KOPT-K1 (cell line): ENCODE results near the gene ADPRM.

Experiments
- H3K27ac ChIP-seq: fragments of 200-600 bp; sonication (generic); 2 replicates; pipeline ENCODE4 v1.5.1; 2016; ENCODE audit warnings: antibody characterized with exemption, mild to moderate bottlenecking, low read depth, low read length; ENCODE audit not compliant: poor library complexity, severe bottlenecking
- H3K36me3 ChIP-seq: fragments of 200-600 bp; sonication (generic); 2 replicates; pipeline ENCODE4 v1.5.1; 2017; ENCODE audit warnings: antibody characterized with exemption, mild to moderate bottlenecking, low read length, moderate library complexity; ENCODE audit not compliant: insufficient read depth
- H3K9me3 ChIP-seq: fragments of 200-600 bp; sonication (generic); 2 replicates; pipeline ENCODE4 v1.5.1; 2017; ENCODE audit warnings: antibody characterized with exemption, low read length, mild to moderate bottlenecking; ENCODE audit not compliant: insufficient read depth, poor library complexity, severe bottlenecking

The ADPRM gene

GRCh38 chr17:10742431-10742830 lies 45.0 kb downstream of the ADPRM start:
- Histone ChIP-seq H3K36me3 (no peaks in the 10 kb centered on the region), H3K27ac (no peak overlapping the region), H3K9me3 (no peaks in the 10 kb centered on the region)

GRCh38 chr17:10743316-10744009 lies 46.1 kb downstream of the ADPRM start:
- Histone ChIP-seq H3K36me3 (no peaks in the 10 kb centered on the region), H3K9me3 (no peaks in the 10 kb centered on the region)

DNA sequence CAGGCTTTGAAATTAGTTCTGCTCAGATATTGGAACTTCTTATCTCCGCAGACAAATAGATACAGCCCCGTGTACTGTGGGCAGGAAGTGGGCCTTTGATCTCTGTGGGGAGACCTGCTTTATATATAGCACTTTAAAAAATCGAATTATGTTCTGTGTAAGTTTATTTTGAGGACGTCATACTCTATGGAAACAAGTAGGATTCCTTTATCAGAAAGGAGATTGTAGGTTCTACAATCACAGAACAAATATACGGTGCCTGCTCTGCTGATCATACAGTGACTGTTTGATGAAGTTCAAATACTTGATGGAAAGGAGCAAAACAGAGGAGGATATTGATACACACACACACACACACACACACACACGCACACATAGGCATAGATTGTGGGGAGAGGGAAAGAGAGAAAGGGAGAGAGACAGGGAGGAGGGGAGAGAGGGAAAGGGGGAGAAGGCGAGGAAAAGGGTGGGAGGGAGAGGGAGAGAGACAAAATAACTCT lies 47.2 kb downstream of the ADPRM start:
- H3K9me3 ChIP-seq = no peaks in the 10 kb centered on the region
- H3K27ac ChIP-seq = no peak overlapping the region
- no peaks in the 10 kb centered on the region for H3K36me3 ChIP-seq

More at GRCh38 chr17:10743316-10744009, 46.1 kb downstream of the ADPRM start:
- no peak overlapping the region for H3K27ac ChIP-seq

DNA sequence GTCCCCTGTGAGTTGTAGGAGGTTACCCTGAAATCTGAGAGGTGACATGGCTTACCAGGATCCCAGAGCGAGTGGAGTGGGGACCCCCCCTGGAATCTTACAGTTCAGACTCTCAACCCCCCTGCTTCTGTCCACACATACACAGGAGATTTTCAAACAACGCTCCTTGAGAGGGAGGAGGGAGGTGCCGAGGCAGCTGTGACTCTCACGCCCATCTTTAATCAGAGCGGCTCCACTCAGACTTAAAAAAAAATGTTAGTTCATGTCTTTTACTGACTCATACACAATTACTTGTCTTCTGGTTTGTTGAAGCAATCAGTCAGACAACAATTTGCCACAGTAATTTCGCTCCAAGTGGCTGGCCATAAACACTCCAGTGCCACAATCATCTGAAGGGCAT lies 47.8 kb downstream of the ADPRM start:
- Histone ChIP-seq H3K36me3 (no peaks in the 10 kb centered on the region), H3K9me3 (no peaks in the 10 kb centered on the region), H3K27ac (no peak overlapping the region)

DNA sequence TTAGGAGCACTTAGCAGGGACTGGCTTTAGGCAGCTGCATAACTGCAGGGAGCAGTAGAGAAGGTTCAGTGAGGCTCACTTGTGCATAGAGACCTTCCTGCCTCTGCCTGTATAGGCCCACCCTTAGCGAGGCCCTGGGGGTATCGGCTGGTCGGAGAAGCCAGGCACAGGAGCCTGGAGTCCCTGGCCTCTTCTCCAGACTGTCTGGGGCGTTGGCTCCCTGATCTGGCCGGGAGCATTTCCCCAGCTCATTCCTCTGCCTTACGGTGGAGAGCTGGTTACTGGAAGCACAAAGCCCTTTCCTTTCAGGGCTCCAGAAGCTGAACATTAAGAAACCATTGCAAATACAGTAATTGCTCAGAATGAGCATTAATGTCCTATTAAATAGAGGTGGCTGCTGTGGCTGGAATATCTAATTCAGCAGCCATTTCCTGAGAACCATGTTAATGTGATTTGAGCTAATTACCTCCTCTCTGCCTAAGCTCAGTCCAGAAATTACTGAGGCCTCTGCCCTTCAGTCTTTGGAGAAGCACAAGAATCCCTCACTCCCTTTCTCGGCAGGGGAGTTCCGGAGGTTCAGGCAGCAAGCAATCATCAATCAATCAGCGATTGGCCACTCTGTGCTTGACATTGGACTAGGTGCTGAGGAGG lies 51.3 kb downstream of the ADPRM start:
- Histone ChIP-seq H3K9me3 (no peaks in the 10 kb centered on the region), H3K36me3 (no peaks in the 10 kb centered on the region), H3K27ac (no peak overlapping the region)

DNA sequence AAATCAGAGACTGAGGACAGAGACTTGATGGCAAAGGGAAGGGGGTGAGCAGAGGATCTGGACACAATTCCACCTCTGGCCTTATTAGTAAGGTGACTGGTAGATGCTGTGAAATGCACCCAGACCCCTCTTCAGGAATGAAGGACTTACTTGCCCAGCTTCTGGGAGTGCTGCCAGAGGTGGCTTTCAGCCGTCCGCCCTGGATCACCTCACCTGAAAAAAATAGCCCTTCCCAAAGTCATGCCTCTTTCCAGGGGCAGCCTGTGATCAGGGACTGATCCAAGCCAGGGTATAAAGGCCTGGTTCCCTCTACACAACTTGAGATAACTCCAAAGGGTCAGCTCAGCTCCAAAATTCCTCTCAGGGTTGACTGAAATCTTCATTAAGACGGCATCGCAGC lies 52.8 kb downstream of the ADPRM start:
- no peaks in the 10 kb centered on the region for H3K36me3 ChIP-seq
- H3K9me3 ChIP-seq = no peaks in the 10 kb centered on the region
- no peak overlapping the region for H3K27ac ChIP-seq

DNA sequence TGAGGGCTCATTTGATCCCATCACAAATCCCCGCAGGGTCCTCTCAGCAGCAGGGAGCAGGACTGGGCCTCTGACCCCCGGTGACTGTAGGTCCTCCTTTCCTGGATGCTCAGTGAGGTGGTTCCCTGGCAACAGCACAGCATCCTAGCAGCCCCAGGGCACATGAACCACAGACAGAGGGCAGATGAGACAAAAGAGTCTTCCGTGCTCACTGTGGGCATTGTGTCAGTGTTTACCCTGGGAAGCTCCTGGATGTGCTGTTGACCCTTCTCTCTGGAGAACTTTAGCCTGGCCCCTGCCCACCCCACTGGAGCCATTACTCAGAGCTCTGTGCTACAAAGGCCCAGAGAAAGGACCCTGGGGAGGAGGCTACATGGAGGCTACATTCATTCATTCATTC lies 54.2 kb downstream of the ADPRM start:
- H3K27ac ChIP-seq = no peak overlapping the region
- H3K36me3 ChIP-seq = no peaks in the 10 kb centered on the region
- H3K9me3 ChIP-seq = no peaks in the 10 kb centered on the region

- Histone ChIP-seq H3K9me3 (no peaks in the 10 kb centered on the region), H3K36me3 (no peaks in the 10 kb centered on the region), H3K27ac (no peak overlapping the region)
Measured at GRCh38 chr17:10752696-10753095, 55.3 kb downstream of the ADPRM start.

DNA sequence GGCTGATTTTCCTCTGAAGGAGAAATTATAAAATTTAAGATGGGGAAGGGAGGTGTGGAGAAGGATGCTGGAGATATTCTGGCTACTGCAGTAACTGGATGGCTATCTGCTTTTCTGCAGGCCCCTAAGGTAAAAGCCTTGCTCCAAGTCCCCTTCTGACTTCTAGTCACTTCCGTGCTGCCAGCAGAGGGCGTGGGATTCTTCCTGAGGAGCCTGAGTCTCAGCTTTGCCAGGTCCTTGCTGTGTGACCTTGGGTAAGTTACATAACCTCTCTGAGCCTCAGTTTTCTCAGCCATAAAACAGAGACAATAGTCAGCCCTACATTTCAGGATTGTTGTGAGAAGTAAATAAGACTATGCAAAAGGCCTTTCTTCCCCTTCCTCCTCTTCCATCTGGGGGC lies 56.7 kb downstream of the ADPRM start:
- no peak overlapping the region for H3K27ac ChIP-seq
- H3K36me3 ChIP-seq = no peaks in the 10 kb centered on the region
- H3K9me3 ChIP-seq = no peaks in the 10 kb centered on the region

GRCh38 chr17:10754861-10755591 lies 57.6 kb downstream of the ADPRM start:
- Histone ChIP-seq H3K9me3 (no peaks in the 10 kb centered on the region), H3K36me3 (no peaks in the 10 kb centered on the region), H3K27ac (no peak overlapping the region)

DNA sequence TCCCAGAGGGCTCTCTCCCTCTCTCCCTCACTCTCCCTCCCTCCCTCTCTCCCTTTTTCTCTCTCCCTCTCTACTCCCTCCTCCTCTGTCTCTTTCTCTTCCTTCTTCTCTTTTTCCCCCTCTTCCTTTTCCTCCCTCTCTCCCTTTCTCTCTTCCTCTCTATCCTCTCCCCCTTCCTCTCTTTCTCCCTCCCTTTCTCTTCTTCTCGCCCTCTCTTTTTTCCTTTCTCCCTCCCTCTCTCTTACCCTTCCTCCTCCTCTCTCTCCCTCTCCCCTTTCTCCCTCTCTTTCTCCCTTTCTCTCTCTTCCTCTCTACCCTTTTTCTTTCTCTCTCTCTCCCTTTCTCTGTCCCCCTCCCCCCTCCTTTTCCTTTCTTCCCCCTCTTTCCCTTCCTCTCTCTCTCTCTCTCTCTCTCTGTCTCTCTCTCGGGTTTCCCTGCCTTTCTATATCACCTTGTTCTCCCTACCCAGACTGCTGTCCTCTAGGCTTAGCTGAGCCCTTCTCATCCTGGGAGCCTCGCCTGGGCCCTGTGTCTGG lies 58.3 kb downstream of the ADPRM start:
- Histone ChIP-seq H3K27ac (no peak overlapping the region), H3K36me3 (no peaks in the 10 kb centered on the region), H3K9me3 (no peaks in the 10 kb centered on the region)

- Histone ChIP-seq H3K27ac (no peak overlapping the region), H3K9me3 (no peaks in the 10 kb centered on the region), H3K36me3 (no peaks in the 10 kb centered on the region)
Measured at GRCh38 chr17:10756185-10756584, 58.8 kb downstream of the ADPRM start.

GRCh38 chr17:10756619-10757018 lies 59.2 kb downstream of the ADPRM start:
- H3K27ac ChIP-seq = no peak overlapping the region
- H3K36me3 ChIP-seq = no peaks in the 10 kb centered on the region
- H3K9me3 ChIP-seq = no peaks in the 10 kb centered on the region

- Histone ChIP-seq H3K9me3 (no peaks in the 10 kb centered on the region), H3K27ac (no peak overlapping the region), H3K36me3 (no peaks in the 10 kb centered on the region)
Measured at GRCh38 chr17:10757067-10757466, 59.7 kb downstream of the ADPRM start.

GRCh38 chr17:10757647-10758046 lies 60.3 kb downstream of the ADPRM start:
- no peaks in the 10 kb centered on the region for H3K9me3 ChIP-seq
- H3K36me3 ChIP-seq = no peaks in the 10 kb centered on the region
- H3K27ac ChIP-seq = no peak overlapping the region
